HL-60 (cell line): ENCODE results near the gene KIAA1549.

ENCODE experiments used
- GABPA ChIP-seq: IDR thresholded peaks from 2 replicates; pipeline ENCODE4 v1.6.1; 2012; ENCODE audit warnings: low read depth
- POLR2AphosphoS5 ChIP-seq: IDR thresholded peaks from 2 replicates; pipeline ENCODE4 v1.6.1; 2012; ENCODE audit warnings: low read depth
- SPI1 ChIP-seq: IDR thresholded peaks from 2 replicates; pipeline ENCODE4 v1.6.1; 2012; ENCODE audit warnings: low read depth, mild to moderate bottlenecking, borderline replicate concordance
- TF ChIP-seq, protein P1 (sequence below): IDR thresholded peaks from one replicate; pipeline ENCODE4 v1.5.1; 2011; ENCODE audit warnings: low read length, control low read depth, inconsistent platforms; ENCODE audit not compliant: insufficient read depth
- TF ChIP-seq, protein P2 (sequence below): IDR thresholded peaks from 2 replicates; pipeline ENCODE4 v1.6.1; 2012; ENCODE audit warnings: low read depth; ENCODE audit not compliant: insufficient replicate concordance

DNA sequence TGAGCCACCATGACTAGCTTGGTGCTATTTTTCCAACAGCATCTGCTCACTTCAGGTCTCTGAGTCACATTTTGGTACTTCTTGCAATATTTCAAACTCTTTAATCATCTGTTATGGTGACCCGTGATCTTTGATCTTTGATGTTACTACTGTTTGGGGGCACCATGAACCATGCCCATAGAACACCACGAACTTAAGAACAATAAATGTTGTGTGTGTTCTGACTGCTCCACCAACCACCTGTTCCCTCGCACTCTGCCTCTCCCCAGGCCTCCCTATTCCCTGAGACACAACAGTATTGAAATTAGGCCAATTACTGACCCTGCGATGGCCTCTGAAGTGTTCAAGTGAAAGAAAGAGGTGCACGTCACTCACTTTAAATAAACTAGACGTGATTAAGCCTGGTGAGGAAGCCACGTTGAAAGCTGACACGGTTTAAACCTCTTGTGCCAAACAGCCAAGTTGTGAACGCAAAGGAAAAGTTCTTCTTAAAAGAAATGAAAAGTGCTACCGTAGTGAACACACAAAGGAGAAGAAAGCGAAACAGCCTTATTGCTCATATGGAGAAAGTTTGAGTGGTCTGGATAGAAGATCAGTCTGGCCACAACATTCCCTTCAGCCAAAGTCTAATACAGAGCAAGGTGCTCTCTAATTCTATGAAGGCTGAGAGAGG is 156.0 kb downstream of the KIAA1549 start:
- TF ChIP-seq, protein P1, sequence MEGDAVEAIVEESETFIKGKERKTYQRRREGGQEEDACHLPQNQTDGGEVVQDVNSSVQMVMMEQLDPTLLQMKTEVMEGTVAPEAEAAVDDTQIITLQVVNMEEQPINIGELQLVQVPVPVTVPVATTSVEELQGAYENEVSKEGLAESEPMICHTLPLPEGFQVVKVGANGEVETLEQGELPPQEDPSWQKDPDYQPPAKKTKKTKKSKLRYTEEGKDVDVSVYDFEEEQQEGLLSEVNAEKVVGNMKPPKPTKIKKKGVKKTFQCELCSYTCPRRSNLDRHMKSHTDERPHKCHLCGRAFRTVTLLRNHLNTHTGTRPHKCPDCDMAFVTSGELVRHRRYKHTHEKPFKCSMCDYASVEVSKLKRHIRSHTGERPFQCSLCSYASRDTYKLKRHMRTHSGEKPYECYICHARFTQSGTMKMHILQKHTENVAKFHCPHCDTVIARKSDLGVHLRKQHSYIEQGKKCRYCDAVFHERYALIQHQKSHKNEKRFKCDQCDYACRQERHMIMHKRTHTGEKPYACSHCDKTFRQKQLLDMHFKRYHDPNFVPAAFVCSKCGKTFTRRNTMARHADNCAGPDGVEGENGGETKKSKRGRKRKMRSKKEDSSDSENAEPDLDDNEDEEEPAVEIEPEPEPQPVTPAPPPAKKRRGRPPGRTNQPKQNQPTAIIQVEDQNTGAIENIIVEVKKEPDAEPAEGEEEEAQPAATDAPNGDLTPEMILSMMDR: no peak
- no peak for TF ChIP-seq POLR2AphosphoS5
- no peak for TF ChIP-seq SPI1
- TF ChIP-seq GABPA: no peak
- TF ChIP-seq, protein P2, sequence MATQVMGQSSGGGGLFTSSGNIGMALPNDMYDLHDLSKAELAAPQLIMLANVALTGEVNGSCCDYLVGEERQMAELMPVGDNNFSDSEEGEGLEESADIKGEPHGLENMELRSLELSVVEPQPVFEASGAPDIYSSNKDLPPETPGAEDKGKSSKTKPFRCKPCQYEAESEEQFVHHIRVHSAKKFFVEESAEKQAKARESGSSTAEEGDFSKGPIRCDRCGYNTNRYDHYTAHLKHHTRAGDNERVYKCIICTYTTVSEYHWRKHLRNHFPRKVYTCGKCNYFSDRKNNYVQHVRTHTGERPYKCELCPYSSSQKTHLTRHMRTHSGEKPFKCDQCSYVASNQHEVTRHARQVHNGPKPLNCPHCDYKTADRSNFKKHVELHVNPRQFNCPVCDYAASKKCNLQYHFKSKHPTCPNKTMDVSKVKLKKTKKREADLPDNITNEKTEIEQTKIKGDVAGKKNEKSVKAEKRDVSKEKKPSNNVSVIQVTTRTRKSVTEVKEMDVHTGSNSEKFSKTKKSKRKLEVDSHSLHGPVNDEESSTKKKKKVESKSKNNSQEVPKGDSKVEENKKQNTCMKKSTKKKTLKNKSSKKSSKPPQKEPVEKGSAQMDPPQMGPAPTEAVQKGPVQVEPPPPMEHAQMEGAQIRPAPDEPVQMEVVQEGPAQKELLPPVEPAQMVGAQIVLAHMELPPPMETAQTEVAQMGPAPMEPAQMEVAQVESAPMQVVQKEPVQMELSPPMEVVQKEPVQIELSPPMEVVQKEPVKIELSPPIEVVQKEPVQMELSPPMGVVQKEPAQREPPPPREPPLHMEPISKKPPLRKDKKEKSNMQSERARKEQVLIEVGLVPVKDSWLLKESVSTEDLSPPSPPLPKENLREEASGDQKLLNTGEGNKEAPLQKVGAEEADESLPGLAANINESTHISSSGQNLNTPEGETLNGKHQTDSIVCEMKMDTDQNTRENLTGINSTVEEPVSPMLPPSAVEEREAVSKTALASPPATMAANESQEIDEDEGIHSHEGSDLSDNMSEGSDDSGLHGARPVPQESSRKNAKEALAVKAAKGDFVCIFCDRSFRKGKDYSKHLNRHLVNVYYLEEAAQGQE: no peak
